Loucy (cell line): ENCODE results near the gene ENOX1.
A peak's percentile ranks its signal among the peaks of the same experiment; 100 is the strongest.

Experiments used
- H2AFZ ChIP-seq: fragments of 200-600 bp; sonication (generic); 2 replicates; pipeline ENCODE4 v1.6.0; 2016; ENCODE audit warnings: antibody characterized with exemption, mild to moderate bottlenecking, low read length, moderate library complexity
- H3F3A ChIP-seq: fragments of 200-600 bp; 2 replicates; pipeline ENCODE4 v1.6.0; 2016; ENCODE audit warnings: antibody characterized with exemption, low read depth, mild to moderate bottlenecking
- H3K27me3 ChIP-seq: fragments of 200-600 bp; sonication (generic); 2 replicates; pipeline ENCODE4 v1.6.1; 2014; ENCODE audit warnings: low read length, mild to moderate bottlenecking; ENCODE audit not compliant: insufficient read depth, poor library complexity, severe bottlenecking
- H3K36me3 ChIP-seq: fragments of 200-600 bp; sonication (generic); 2 replicates; pipeline ENCODE4 v1.6.1; 2016; ENCODE audit warnings: low read length; ENCODE audit not compliant: insufficient read depth
- H3K4me1 ChIP-seq: fragments of 200-600 bp; sonication (generic); 2 replicates; pipeline ENCODE4 v1.5.1; 2014; ENCODE audit warnings: low read length, mild to moderate bottlenecking; ENCODE audit not compliant: insufficient read depth, poor library complexity, severe bottlenecking
- H3K4me2 ChIP-seq: fragments of 200-600 bp; sonication (generic); 2 replicates; pipeline ENCODE4 v1.6.0; 2014; ENCODE audit warnings: antibody characterized with exemption, low read length, low read depth, mild to moderate bottlenecking; ENCODE audit not compliant: poor library complexity, severe bottlenecking
- H3K4me3 ChIP-seq: fragments of 200-600 bp; sonication (generic); 2 replicates; pipeline ENCODE4 v1.5.1; 2014; ENCODE audit warnings: low read length, mild to moderate bottlenecking, mixed read lengths; ENCODE audit not compliant: poor library complexity, severe bottlenecking
- H3K79me2 ChIP-seq: fragments of 200-600 bp; sonication (generic); 2 replicates; pipeline ENCODE4 v1.6.1; 2014; ENCODE audit warnings: low read length; ENCODE audit not compliant: insufficient read depth
- H3K9ac ChIP-seq: fragments of 200-600 bp; sonication (generic); 2 replicates; pipeline ENCODE4 v1.6.0; 2014; ENCODE audit warnings: mild to moderate bottlenecking, low read depth, low read length, moderate library complexity; ENCODE audit not compliant: poor library complexity, severe bottlenecking
- H3K9me2 ChIP-seq: fragments of 200-600 bp; sonication (generic); replicated peaks from 2 replicates; pipeline ENCODE4 v1.6.1; 2016; ENCODE audit warnings: low read depth, low read length, mixed read lengths
- H3K9me3 ChIP-seq: fragments of 200-600 bp; sonication (generic); 2 replicates; pipeline ENCODE4 v1.6.1; 2014; ENCODE audit warnings: mild to moderate bottlenecking, antibody characterized with exemption, low read length, low read depth; ENCODE audit not compliant: insufficient read depth
- H4K20me1 ChIP-seq: fragments of 200-600 bp; sonication (generic); 2 replicates; pipeline ENCODE4 v1.6.0; 2014; ENCODE audit warnings: antibody characterized with exemption, low read length, mild to moderate bottlenecking; ENCODE audit not compliant: insufficient read depth, poor library complexity, severe bottlenecking
- CTCF ChIP-seq: fragments of 200-600 bp; sonication (generic); conservative IDR thresholded peaks from 2 replicates; pipeline ENCODE4 v1.5.1; 2014; ENCODE audit warnings: mild to moderate bottlenecking, antibody characterized with exemption, low read length
- EZH2phosphoT487 ChIP-seq: fragments of 200-600 bp; IDR thresholded peaks from 2 replicates; pipeline ENCODE4 v1.6.1; 2018; ENCODE audit warnings: antibody characterized with exemption, mild to moderate bottlenecking, moderate library complexity, borderline replicate concordance

Gene ENOX1

GRCh38 chr13:43787997-43788396 is 1.2 kb upstream of the ENOX1 start:
- H3K9me3 ChIP-seq, result no peaks in the 10 kb centered on the region
- no peaks in the 10 kb centered on the region for H3K36me3 ChIP-seq
- TF ChIP-seq EZH2phosphoT487 (no peak), CTCF (peak; percentile 61)
- H2AFZ ChIP-seq, result peak overlapping the region; percentile 92; the same call in 1 of the 2 replicates
- H3K27me3 ChIP-seq, result no peaks in the 10 kb centered on the region
- H3K4me3 ChIP-seq, result peak overlapping the region; percentile 76
- H4K20me1 ChIP-seq, result no peaks in the 10 kb centered on the region
- H3K9ac ChIP-seq, result peak overlapping the region; percentile 76
- no peaks in the 10 kb centered on the region for H3K9me2 ChIP-seq
- H3K79me2 ChIP-seq, result no peaks in the 10 kb centered on the region
- peaks cover 8% of the 10 kb centered on the region; the same call in 1 of the 2 replicates for H3F3A ChIP-seq
- H3K4me2 ChIP-seq, result peak overlapping the region; percentile 84
- peaks cover 17% of the 10 kb centered on the region for H3K4me1 ChIP-seq

DNA sequence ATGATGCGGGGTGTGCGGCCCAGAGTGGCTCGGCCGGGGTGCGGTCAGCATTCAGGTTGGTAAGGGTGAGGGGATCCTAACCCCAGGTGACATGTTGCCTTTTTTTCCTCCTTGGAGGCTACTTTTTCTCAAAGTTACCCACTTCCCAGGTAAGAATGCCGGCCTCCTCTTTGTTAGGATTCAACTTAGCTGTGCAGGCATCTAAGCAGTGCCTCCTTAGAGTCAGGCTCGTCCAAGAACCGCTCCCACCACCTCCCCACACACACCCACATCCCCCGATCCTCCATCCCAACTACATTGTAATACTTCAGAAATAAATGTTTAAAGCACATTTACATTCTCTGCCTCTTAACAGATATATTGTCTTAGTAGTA is 733 bp upstream of the ENOX1 start:
- Histone ChIP-seq H3K36me3 (no peaks in the 10 kb centered on the region), H3K4me2 (peak overlapping the region; percentile 84), H2AFZ (peak overlapping the region; percentile 92)

DNA sequence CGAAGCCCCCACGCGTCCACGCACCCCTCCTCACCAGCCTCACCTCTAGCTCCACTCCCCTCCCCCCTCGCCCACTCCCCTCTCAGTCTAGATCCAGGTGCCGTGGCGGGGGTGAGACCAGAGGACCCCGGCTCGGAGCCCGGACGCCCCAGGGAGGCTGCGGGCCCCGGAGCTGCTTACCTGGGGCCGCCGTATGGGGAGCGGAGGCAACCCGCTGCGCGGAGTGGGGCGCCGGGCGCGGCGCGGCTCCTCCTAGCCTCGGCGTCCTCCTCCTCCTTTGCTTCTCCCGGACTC is 353 bp downstream of the ENOX1 start:
- H3K27me3 ChIP-seq, result no peaks in the 10 kb centered on the region
- no peaks in the 10 kb centered on the region for H4K20me1 ChIP-seq
- H3K4me3 ChIP-seq, result peak overlapping the region; percentile 76
- H3K9ac ChIP-seq, result peak overlapping the region; percentile 76
- TF ChIP-seq CTCF (no peak), EZH2phosphoT487 (no peak)
- H3K4me1 ChIP-seq, result peaks cover 17% of the 10 kb centered on the region
- no peaks in the 10 kb centered on the region for H3K9me3 ChIP-seq
- H3K4me2 ChIP-seq, result peak overlapping the region; percentile 84
- no peaks in the 10 kb centered on the region for H3K79me2 ChIP-seq
- no peaks in the 10 kb centered on the region for H3K36me3 ChIP-seq
- peaks cover 8% of the 10 kb centered on the region; the same call in 1 of the 2 replicates for H3F3A ChIP-seq
- no peaks in the 10 kb centered on the region for H3K9me2 ChIP-seq
- peak overlapping the region; percentile 92 for H2AFZ ChIP-seq

More for the DNA sequence above, 733 bp upstream of the ENOX1 start:
- H3K9me3 ChIP-seq, result no peaks in the 10 kb centered on the region
- H3K27me3 ChIP-seq, result no peaks in the 10 kb centered on the region
- peaks cover 17% of the 10 kb centered on the region for H3K4me1 ChIP-seq
- no peaks in the 10 kb centered on the region for H3K79me2 ChIP-seq
- no peaks in the 10 kb centered on the region for H4K20me1 ChIP-seq
- no peak for TF ChIP-seq EZH2phosphoT487
- no peak for TF ChIP-seq CTCF
- H3K4me3 ChIP-seq, result peak overlapping the region; percentile 76
- H3K9me2 ChIP-seq, result no peaks in the 10 kb centered on the region
- peaks cover 8% of the 10 kb centered on the region; the same call in 1 of the 2 replicates for H3F3A ChIP-seq
- H3K9ac ChIP-seq, result peak overlapping the region; percentile 76
